ENCODE data around the gene TMCO4.

- no peak for TF ChIP-seq POLR2AphosphoS5 (IDR thresholded peaks at IDR 0.05; ENCODE audit: low read depth, low read length)
- no peak for TF ChIP-seq TAF1 (IDR thresholded peaks at IDR 0.05; ENCODE audit: borderline replicate concordance, insufficient read depth, low read length)
- no peak for TF ChIP-seq REST (IDR thresholded peaks at IDR 0.05; ENCODE audit: insufficient read depth in 1 of 2, low read depth in 2 of 2, low read length in 2 of 2)
- no peak for TF ChIP-seq SIN3A (IDR thresholded peaks at IDR 0.05; ENCODE audit: borderline replicate concordance, insufficient read depth, low read length)
- TF ChIP-seq FOXP2 (optimal IDR thresholded peaks at IDR 0.05; ENCODE audit: borderline replicate concordance, extremely low read depth, extremely low read length, insufficient read depth) = no peak
Observed at GRCh38 chr1:19675797-19676196, 123.9 kb downstream of the TMCO4 start.

Measured in PFSK-1 (cell line).